Stimulated activated CD8-positive, alpha-beta memory T cell treated with anti-CD3 and anti-CD28 coated beads, Interleukin-12 subunit alpha, Interleukin-12 subunit beta, amount 100 ng/mL, for 1 hour (primary cell): ENCODE measurements around the gene PEPD.

Experiments used
- DNase-seq: peaks from one replicate; pipeline ENCODE4 v3.0.0-alpha.2; 2020; ENCODE audit warnings: low read depth

Gene PEPD

DNA sequence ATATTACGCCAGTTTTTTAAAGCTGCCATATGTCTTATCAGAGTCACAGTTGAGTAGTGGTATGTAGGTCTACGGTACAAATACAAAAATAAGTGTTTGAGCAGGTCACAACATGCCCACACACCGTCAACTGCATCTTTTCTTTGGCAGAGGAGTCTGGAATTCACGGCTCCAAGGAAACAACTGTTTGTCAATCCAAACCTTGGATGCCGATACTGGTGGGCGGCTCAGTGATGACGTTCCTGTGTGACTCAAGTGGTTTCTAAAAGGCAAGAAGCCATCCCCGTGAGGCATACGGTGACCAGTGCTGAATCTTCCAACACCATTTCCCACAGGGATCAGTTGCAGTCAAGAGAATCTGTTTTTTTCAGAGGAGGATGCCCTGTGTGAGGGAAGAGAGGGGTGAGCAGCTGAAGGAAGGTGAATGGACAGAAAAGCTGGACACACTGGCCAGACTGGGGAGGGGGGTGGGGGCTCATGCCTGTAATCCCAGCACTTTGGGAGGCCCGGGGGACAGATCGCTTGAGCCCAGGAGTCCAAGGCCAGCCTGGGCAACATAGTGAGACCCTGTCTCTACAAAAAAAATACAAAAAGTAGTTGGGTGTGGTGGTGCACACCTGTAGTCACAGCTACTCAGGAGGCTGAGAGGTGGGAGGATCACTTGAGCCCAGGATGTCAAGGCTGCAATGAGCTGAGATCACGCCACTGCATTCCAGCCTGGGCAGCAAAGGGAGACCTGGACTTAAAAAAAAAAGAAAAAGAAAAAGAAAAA, 170.9 kb downstream of the PEPD start:
- no peak for DNase-seq

DNA sequence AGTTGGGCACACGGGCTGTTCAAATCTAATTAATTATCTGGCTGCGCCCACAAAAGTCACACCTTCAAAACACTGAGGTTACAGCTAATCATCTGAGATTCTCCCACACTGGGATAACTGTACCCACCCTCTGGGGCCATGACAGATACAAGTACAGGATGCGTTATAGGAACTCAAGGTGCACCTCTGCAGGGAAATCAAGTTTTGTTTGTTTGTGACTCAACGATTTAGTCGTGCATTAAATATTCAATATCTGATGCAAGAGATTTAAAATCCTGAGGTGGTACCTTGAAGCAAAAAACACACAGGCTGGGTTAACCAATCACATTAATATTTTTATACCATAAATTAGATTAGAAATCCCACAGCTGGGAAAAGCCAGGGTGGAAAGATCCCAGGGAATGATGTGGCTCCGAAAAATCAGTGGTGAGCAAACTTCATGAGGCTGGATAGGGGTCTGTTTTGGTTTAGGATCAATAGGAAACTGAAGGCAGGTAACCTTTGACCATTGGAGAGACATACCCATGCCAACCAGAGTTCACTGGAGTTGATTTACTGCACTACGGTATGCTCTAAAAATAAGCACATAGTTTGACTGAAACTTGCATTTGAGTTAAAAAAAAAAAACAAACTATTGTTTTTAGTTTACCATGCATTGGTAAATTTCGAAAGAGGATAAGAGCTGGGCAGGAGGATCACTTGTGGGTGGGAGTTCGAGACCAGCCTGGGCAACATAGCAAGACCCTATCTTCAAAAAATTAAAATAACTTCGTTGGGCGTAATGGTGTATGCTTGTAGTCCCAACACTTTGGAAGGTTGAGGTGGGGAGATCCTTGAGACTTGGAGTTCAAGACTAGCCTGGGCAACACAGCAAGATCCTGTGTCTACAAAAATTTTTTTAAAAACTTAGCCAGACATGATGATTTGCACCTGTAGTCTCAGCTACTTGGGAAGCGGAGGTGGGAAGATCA, 172.0 kb downstream of the PEPD start:
- DNase-seq: no peak

DNA sequence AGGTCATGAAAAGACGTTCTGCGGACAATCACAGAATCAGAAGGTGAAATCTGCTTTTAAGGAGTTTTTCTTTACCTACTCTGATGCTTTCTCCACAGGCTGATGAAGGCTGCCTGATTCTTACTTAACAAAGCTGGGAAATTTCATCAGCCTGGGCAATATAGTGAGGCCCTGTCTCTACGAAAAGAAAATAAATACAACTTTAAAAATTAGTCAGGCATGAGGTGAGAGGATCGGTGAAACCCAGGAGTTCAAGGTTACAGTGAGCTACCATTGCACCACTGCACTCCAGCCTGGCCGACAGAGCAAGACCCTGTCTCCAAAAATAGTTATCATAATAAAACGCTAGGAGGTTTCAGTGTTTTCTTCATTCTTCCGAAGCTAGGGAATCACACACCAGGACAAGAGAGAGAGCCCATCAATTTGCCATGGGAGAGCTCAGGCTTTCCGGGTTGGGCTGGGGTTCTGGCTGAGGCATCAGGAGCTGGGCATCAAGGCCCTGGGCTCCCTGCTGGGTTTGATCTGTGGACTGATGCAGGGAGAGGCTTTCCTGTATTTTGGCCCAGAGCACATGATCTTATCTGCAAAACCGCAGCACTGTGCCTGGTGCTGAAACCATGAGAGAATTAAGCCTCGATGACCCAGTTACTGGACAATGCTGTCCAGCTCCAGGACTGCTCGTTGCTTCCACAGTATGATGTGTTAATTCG, 173.1 kb downstream of the PEPD start:
- no peak for DNase-seq

DNA sequence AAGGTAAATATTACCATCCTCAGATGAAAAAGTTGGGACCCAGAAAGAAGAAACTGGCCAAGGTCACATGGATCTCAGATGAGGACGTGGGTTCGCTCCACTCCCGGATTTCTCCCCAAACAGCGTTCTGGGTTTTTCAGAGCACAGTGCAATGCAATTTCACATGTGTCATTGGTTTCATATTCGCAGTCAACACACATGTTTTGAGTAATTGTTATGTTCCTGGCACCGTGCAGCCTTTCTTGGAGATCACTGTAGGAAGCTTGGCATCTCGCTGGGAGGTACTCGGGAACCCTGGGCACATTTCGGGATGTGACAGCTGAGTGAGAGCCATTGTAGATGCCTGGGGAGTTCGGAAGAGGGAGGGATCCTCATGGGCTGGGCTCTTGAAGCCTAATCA, 174.3 kb downstream of the PEPD start:
- no peak for DNase-seq

DNA sequence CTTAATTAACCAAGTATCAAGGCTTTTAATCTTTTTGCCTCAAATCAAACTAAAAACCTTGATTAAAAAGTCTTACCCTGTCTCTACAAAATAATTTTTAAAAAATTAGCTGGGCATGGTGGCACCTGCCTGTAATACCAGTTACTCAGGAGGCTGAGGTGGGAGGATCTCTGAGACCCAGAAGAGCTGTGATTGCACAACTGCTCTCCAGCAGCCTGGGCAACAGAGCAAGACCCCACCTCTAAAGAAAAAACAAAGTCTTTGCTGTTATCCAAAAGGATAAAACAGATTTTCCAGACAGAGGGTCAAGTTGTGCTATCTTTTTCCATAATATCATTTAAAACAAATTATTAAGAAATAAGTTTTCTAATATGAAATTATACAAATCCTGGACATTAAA, 174.9 kb downstream of the PEPD start:
- DNase-seq: no peak

DNA sequence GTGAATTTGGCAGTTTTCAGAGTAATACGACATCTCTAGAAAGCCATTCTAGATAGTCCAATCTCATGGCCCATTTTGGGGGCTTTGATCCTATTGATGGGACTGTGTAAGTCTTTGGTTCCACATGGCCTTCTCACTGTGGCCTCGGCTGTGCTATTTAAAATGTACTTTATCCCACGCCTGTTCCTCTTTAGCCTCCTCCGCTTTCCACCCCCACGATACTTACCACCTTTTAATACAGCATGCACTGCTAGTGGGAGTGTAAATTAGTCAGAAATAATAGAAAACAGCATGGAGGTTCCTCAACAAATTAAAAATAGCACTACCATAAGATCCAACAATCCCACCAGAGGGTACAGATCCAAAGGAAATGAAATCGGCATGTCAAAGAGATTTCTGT, 176.4 kb downstream of the PEPD start:
- DNase-seq: no peak

DNA sequence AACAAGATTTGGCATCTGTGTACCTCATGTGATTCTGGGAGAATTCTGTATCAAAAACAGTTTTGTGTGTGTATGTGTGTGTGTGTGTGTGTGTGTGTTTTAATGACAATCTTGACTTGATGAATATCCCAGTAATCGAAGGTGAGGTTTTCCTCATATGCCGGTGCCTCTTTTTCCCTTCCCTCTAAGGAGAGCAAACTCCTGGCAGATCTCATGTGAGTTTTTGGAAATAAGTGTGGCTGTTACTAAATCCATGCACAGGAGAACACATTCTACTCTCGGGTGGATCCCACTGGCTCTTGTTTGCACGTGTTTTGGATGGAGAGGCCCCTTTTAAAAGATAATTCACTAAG, 177.0 kb downstream of the PEPD start:
- no peak for DNase-seq

DNA sequence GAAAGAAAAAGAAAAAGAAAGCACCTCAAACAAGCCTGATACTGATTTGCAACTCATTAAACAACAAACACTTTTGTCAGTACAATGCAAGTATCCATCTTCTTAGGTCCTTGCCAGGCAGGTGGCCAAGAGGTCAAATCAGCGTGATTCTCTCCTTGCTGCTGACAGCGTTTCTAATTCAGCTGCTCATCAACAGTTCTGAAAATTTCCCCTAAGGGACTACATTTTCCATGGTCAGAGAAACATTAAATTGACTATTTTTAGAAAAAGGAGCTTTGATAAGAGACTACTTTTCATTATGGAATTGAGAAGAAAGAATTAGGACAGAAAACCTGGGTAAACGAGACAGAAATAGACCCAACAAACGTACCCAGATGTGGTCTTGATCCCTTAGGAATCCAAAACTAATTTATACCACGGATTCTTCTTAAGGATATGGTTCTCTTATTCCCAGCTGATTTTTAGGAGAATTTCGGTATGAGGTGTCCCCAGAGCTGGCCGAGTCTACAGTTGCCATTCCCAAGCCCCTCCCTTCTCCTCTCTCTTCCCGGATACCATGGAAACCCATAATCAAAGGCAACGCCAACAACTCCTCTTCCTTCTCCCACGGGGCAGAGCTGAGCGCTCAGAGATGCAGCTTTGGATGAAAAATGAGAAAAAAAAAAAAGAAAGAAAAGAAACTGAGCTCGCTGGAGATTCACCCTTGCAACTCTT, 177.6 kb downstream of the PEPD start:
- DNase-seq: no peak

DNA sequence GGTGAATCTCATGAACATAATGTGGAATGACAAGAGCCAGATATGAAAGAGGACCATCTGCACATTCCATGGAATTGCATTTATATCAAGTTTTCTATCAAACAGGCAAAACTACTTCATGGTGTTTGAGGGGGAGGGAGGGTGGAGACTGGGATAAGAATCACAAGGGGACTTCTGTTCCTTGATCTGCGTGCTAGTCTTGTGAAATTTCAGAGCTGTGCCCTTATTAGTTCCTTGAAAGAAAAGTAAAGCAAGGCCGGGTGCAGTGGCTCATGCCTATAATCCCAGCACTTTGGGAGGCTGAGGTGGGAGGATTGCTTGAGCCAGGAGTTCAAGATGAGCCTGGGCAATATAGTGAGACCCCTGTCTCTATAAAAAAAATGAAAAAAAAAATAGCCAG, 178.3 kb downstream of the PEPD start:
- no peak for DNase-seq

DNA sequence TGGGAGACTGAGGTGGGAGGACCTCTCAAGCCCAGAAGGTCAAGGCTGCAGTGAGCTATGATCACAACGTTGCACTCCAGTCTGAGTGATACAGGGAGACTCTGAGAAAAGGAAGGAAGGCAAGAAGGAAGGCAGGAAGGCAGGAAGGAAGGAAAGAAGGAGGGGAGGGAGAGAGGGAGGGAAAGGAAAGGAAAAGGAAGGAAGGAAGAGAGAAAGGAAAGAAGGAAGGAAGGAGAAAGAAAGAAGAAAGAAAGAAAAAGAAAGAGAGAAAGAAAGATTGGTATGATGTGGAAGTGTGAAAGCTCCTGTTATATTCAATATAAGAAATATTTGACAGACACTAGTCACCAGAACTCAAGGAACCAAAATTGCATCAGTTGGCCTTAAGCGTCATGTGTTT, 180.6 kb downstream of the PEPD start:
- no peak for DNase-seq

DNA sequence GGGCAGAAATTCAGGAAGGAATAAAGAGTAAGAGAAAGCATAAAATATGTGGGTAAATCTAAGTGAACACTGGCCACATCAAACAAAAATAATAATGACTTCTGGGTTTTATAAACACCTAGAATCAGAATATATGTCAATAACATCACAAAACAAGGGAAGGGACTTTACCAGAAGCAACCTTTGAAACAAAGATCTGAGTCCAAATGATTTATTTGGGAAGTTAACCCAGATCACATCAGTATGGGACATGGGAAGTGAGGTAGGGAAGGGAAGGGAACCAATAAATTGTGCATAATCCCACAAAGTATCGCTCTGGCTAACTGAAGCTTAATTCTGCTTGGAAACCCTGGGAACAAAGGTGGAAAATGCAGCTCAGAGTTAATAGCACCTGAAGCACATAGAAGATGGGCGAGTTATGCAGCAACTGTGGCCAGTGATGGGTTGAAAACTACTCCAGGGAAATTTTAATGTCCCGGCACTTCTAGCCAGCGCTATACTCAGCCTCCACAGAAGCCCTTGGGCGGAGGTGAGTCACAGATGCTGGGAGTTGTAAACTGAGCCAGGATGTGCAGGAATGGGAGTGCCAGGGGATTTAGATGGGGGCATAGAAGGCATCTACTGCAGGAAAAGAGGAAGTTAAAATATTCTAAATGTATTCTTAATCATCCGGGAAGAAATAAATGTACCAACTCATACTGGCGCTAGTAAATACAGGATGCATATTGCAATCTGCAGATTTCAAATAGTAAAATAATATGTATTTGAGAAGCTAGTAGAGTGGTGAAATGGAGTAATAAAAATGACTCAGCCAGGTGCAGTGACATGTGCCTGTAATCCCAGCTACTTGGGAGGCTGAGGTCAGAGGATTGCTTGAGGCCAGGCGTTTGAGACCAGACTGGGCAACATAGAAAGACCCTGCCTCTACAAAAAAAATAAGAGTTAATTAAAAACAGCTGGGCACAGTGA, 182.3 kb downstream of the PEPD start:
- DNase-seq: no peak
